SK-N-SH (cell line): ENCODE results near the gene ABCA10. TPM values are rescaled to one million over a fixed set of nuclear protein-coding genes. Genes with fewer than 3 reads are reported as not detected.

ENCODE experiments used
- CTCF ChIA-PET: fragments of 300-600, 350-600 bp; formaldehyde crosslinking; extraction: SDS; loops from one replicate; lab custom pipeline; 2021; lab: Yijun Ruan, JAX
- POLR2A ChIA-PET: fragments of 350-600 bp; sonication (Branson Sonifier 250); formaldehyde crosslinking; extraction: SDS; loops from one replicate; lab custom pipeline; 2020; ENCODE audit warnings: antibody characterized with exemption, inconsistent platforms; lab: Yijun Ruan, JAX
- DNase-seq: peaks from one replicate; pipeline ENCODE4 v3.0.0; 2012
- H2AFZ ChIP-seq: fragments of 200-600 bp; sonication (generic); 2 replicates; pipeline ENCODE4 v1.8.1; 2016; ENCODE audit warnings: antibody characterized with exemption, mild to moderate bottlenecking, low read depth
- H3F3A ChIP-seq: fragments of 200-600 bp; sonication (generic); replicated peaks from 2 replicates; pipeline ENCODE3; 2016; ENCODE audit warnings: antibody characterized with exemption, mild to moderate bottlenecking; ENCODE audit not compliant: insufficient read depth
- H3K27ac ChIP-seq, 2 experiments: fragments of 200-500 bp in 1 of 2; fragments of 200-600 bp in 1 of 2; sonication (Bioruptor generic) in 1 of 2; sonication (generic), shearing (Covaris generic) in 1 of 2; 2 replicates each; pipeline versions ENCODE4 v1.5.1 to v1.6.1; 2014 to 2016; ENCODE audit warnings: low read depth in 2 of 2, inconsistent platforms in 1 of 2, low read length in 1 of 2, mild to moderate bottlenecking in 1 of 2, mixed read lengths in 1 of 2
- H3K27me3 ChIP-seq: fragments of 200-600 bp; sonication (generic), shearing (Covaris generic); 2 replicates; pipeline ENCODE4 v1.6.1; 2016; ENCODE audit warnings: mixed run types; ENCODE audit not compliant: insufficient read depth
- H3K36me3 ChIP-seq, 2 experiments: fragments of 200-500 bp in 1 of 2; fragments of 200-600 bp in 1 of 2; sonication (Bioruptor generic) in 1 of 2; sonication (generic) in 1 of 2; replicated peaks in 1 of 2; 2 replicates each; pipeline versions ENCODE3 to v1.5.1; 2014 to 2016; ENCODE audit warnings: low read length in 1 of 2, mild to moderate bottlenecking in 1 of 2; ENCODE audit not compliant: insufficient read depth in 2 of 2, control insufficient read depth in 1 of 2
- H3K4me1 ChIP-seq, 2 experiments: fragments of 200-500 bp in 1 of 2; fragments of 200-600 bp in 1 of 2; sonication (Bioruptor generic) in 1 of 2; sonication (generic), shearing (Covaris generic) in 1 of 2; 2 replicates each; pipeline versions ENCODE4 v1.5.1 to v1.6.1; 2014 to 2016; ENCODE audit warnings: low read depth in 1 of 2, low read length in 1 of 2, mixed run types in 1 of 2; ENCODE audit not compliant: insufficient read depth in 2 of 2, control insufficient read depth in 1 of 2
- H3K4me2 ChIP-seq: fragments of 200-600 bp; sonication (generic), shearing (Covaris generic); 2 replicates; pipeline ENCODE4 v1.6.1; 2017; ENCODE audit warnings: mixed run types
- H3K4me3 ChIP-seq, 2 experiments: fragments of 200-500 bp in 1 of 2; fragments of 200-600 bp in 1 of 2; sonication (Bioruptor generic) in 1 of 2; sonication (generic), shearing (Covaris generic) in 1 of 2; 2 replicates each; pipeline versions ENCODE4 v1.5.1 to v1.8.1; 2014 to 2016; ENCODE audit warnings: low read depth in 2 of 2, inconsistent platforms in 1 of 2, low read length in 1 of 2, mild to moderate bottlenecking in 1 of 2, mixed read lengths in 1 of 2, moderate library complexity in 1 of 2
- H3K79me2 ChIP-seq: fragments of 200-600 bp; sonication (generic); 2 replicates; pipeline ENCODE4 v1.8.1; 2017; ENCODE audit warnings: mild to moderate bottlenecking; ENCODE audit not compliant: insufficient read depth
- H3K9ac ChIP-seq: fragments of 200-600 bp; sonication (generic); 2 replicates; pipeline ENCODE4 v1.6.1; 2017; ENCODE audit warnings: mixed run types
- H3K9me2 ChIP-seq: fragments of 200-600 bp; sonication (generic); 2 replicates; pipeline ENCODE4 v1.6.1; 2017; ENCODE audit warnings: mixed run types
- H3K9me3 ChIP-seq: fragments of 200-600 bp; sonication (generic); 2 replicates; pipeline ENCODE4 v1.6.1; 2017; ENCODE audit warnings: mixed run types, mild to moderate bottlenecking, moderate library complexity
- H4K20me1 ChIP-seq: fragments of 200-600 bp; sonication (generic); 2 replicates; pipeline ENCODE4 v1.6.1; 2017; ENCODE audit warnings: mild to moderate bottlenecking, mixed run types; ENCODE audit not compliant: insufficient read depth
- CHD2 ChIP-seq: fragments of 150-350 bp; IDR thresholded peaks from 2 replicates; pipeline ENCODE4 v1.6.1; 2018; ENCODE audit warnings: low read length; ENCODE audit not compliant: partially characterized antibody
- EZH2phosphoT487 ChIP-seq: fragments of 200-600 bp; sonication (generic); IDR thresholded peaks from 2 replicates; pipeline ENCODE4 v1.6.1; 2017; ENCODE audit warnings: low read depth, mixed run types, mild to moderate bottlenecking, antibody characterized with exemption, moderate library complexity, borderline replicate concordance
- GATA2 ChIP-seq: sonication (generic); formaldehyde crosslinking; IDR thresholded peaks from 2 replicates; pipeline ENCODE4 v1.5.0; 2020; ENCODE audit warnings: mild to moderate bottlenecking, missing genetic modification reagents
- IRF3 ChIP-seq: fragments of 150-350 bp; IDR thresholded peaks from 2 replicates; pipeline ENCODE4 v1.6.1; 2016; ENCODE audit warnings: mild to moderate bottlenecking, low read depth, low read length
- JUND ChIP-seq: IDR thresholded peaks from 2 replicates; pipeline ENCODE4 v1.4.0; 2012
- MEF2A ChIP-seq: IDR thresholded peaks from 2 replicates; pipeline ENCODE4 v1.4.0; 2012; ENCODE audit warnings: low read depth, borderline replicate concordance
- NRF1 ChIP-seq: IDR thresholded peaks from 2 replicates; pipeline ENCODE4 v1.6.1; 2012; ENCODE audit warnings: low read depth, mild to moderate bottlenecking, low read length
- PBX3 ChIP-seq: IDR thresholded peaks from 2 replicates; pipeline ENCODE4; 2012
- RAD21 ChIP-seq: IDR thresholded peaks from 2 replicates; pipeline ENCODE4 v1.6.1; 2012; ENCODE audit warnings: mild to moderate bottlenecking, low read length
- REST ChIP-seq: IDR thresholded peaks from 2 replicates; pipeline ENCODE4 v1.6.1; 2012; ENCODE audit warnings: mild to moderate bottlenecking, low read depth, low read length, moderate library complexity
- RFX5 ChIP-seq: IDR thresholded peaks from 2 replicates; pipeline ENCODE4 v1.6.1; 2012; ENCODE audit warnings: mild to moderate bottlenecking, improper control_type of control experiment, low read length
- RXRA ChIP-seq: IDR thresholded peaks from 2 replicates; pipeline ENCODE4 v1.4.0; 2012; ENCODE audit warnings: low read depth, mild to moderate bottlenecking, borderline replicate concordance
- SMC3 ChIP-seq: IDR thresholded peaks from 2 replicates; pipeline ENCODE4 v1.6.1; 2012; ENCODE audit warnings: low read depth, low read length, improper control_type of control experiment
- TAF1 ChIP-seq: IDR thresholded peaks from 2 replicates; pipeline ENCODE4 v1.6.1; 2012; ENCODE audit warnings: low read depth, mild to moderate bottlenecking, low read length, moderate library complexity, borderline replicate concordance
- TCF12 ChIP-seq: IDR thresholded peaks from 2 replicates; pipeline ENCODE4 v1.4.0; 2012
- TEAD4 ChIP-seq: IDR thresholded peaks from 2 replicates; pipeline ENCODE4 v1.4.0; 2012; ENCODE audit warnings: mild to moderate bottlenecking, borderline replicate concordance; ENCODE audit not compliant: insufficient read depth
- USF1 ChIP-seq: IDR thresholded peaks from 2 replicates; pipeline ENCODE4 v1.4.0; 2012; ENCODE audit warnings: low read depth, borderline replicate concordance
- USF2 ChIP-seq: fragments of 150-350 bp; IDR thresholded peaks from 2 replicates; pipeline ENCODE4 v1.6.1; 2017; ENCODE audit warnings: antibody characterized with exemption, low read length, low read depth, borderline replicate concordance
- YY1 ChIP-seq: IDR thresholded peaks from 2 replicates; pipeline ENCODE4 v1.4.0; 2012; ENCODE audit warnings: low read depth, mild to moderate bottlenecking
- ZBTB33 ChIP-seq: IDR thresholded peaks from 2 replicates; pipeline ENCODE4 v1.4.0; 2012; ENCODE audit warnings: low read depth, borderline replicate concordance
- WGBS: methylation state at CpG from one replicate; pipeline ENCODE4 v1.1.6; 2017; ENCODE audit warnings: low lambda C conversion rate; 5-methylcytosine and 5-hydroxymethylcytosine counted together
- polyA plus RNA-seq, 3 experiments: library from polyadenylated mRNA; depleted of rRNA; stranded (reverse); fragments of >200 nt; gene quantifications; 2 replicates each; pipeline ENCODE4 v1.2.3, GENCODE V29; 2012

ABCA10 gene
- polyA plus RNA-seq, 1 of the 3 experiments (the other 2 are of a cell fraction) = 0.07 TPM

- TF ChIP-seq RAD21 = no peak
- TF ChIP-seq GATA2 (CRISPR knock-in tag) = no peak
- TF ChIP-seq NRF1 = no peak
- no peak for TF ChIP-seq YY1
- TF ChIP-seq SMC3 = no peak
- TF ChIP-seq TCF12 = no peak
- no peak for TF ChIP-seq PBX3
- TF ChIP-seq, all 33 proteins: peak for 0
Measured at GRCh38 chr17:69143683-69144231, 84.9 kb downstream of the ABCA10 start (continued).

GRCh38 chr17:69143151-69143550 is 85.5 kb downstream of the ABCA10 start:
- peaks cover 4% of the 10 kb centered on the region for H3F3A ChIP-seq
- no peak overlapping the region for H2AFZ ChIP-seq
- H3K79me2 ChIP-seq = no peaks in the 10 kb centered on the region
- H3K9me3 ChIP-seq = no peaks in the 10 kb centered on the region
- ChIA-PET CTCF (no interaction called here), POLR2A (no interaction called here)
- no peaks in the 10 kb centered on the region for H4K20me1 ChIP-seq
- peaks cover 0 to 3% of the 10 kb centered on the region in 2 experiments; a peak in 2 of 4 replicates for H3K4me1 ChIP-seq
- no peaks in the 10 kb centered on the region for H3K36me3 ChIP-seq
- H3K9ac ChIP-seq = no peak overlapping the region
- H3K4me2 ChIP-seq = peak overlapping the region; percentile 41; the same call in 1 of the 2 replicates
- TF ChIP-seq RFX5 = no peak
- TF ChIP-seq USF2 = no peak
- no peak for TF ChIP-seq EZH2phosphoT487
- no peak for TF ChIP-seq TEAD4
- no peak for TF ChIP-seq TAF1
- TF ChIP-seq ZBTB33 = no peak
- no peak for TF ChIP-seq YY1
- no peak for TF ChIP-seq MEF2A
- TF ChIP-seq REST = no peak
- TF ChIP-seq RXRA = no peak
- no peak for TF ChIP-seq IRF3
- TF ChIP-seq PBX3 = no peak
- TF ChIP-seq CHD2 = no peak
- TF ChIP-seq JUND = no peak
- TF ChIP-seq USF1 = no peak
- no peak for TF ChIP-seq GATA2 (CRISPR knock-in tag)
- no peak for DNase-seq
- WGBS = 68% methylated on average over 1 of the region's 1 CpG
- H3K27ac ChIP-seq = no peak overlapping the region
- no peaks in the 10 kb centered on the region for H3K9me2 ChIP-seq
- no peaks in the 10 kb centered on the region for H3K27me3 ChIP-seq
- no peak overlapping the region for H3K4me3 ChIP-seq
